ENCODE data around the gene RIMKLA. TPM values are rescaled to one million over a fixed set of nuclear protein-coding genes. Genes with fewer than 3 reads are reported as not detected.

Gene RIMKLA
- total and polyA plus RNA-seq, 9 donors: 0.02 to 0.27 (median 0.14) TPM; not detected in 1

GRCh38 chr1:42420121-42420520 lies 39.5 kb downstream of the RIMKLA start:
- no peaks in the 10 kb centered on the region for H3K36me3 ChIP-seq
- WGBS, 3 donors: 68 to 77% (median 70%) methylated on average over 7 of the region's 7 CpGs
- H3K4me3 ChIP-seq: no peak overlapping the region
- intact Hi-C loops (cut with DNase I): no loop called here
- H3K4me1 ChIP-seq (ENCODE audit: insufficient read depth): peaks cover 3% of the 10 kb centered on the region
- H3K9me3 ChIP-seq: no peaks in the 10 kb centered on the region
- no peaks in the 10 kb centered on the region for H3K27me3 ChIP-seq
- DNase-seq: no peak
- no peak for TF ChIP-seq EP300 (IDR thresholded peaks at IDR 0.05)
- TF ChIP-seq POLR2A (IDR thresholded peaks at IDR 0.05): no peak
- TF ChIP-seq CTCF (IDR thresholded peaks at IDR 0.05): no peak
- no peak overlapping the region for H3K27ac ChIP-seq

- peak; percentile 39 to 72 (median 57) for DNase-seq
- Histone ChIP-seq H3K36me3 (no peaks in the 10 kb centered on the region), H3K27me3 (no peaks in the 10 kb centered on the region), H3K4me1 (ENCODE audit: insufficient read depth) (peaks cover 3% of the 10 kb centered on the region), H3K9me3 (no peaks in the 10 kb centered on the region), H3K4me3 (no peak overlapping the region), H3K27ac (no peak overlapping the region)
- 2 to 3% (median 2%) methylated on average over 10 of the region's 10 CpGs for WGBS, 3 donors
- intact Hi-C loops (cut with DNase I): no loop called here
- TF ChIP-seq POLR2A (IDR thresholded peaks at IDR 0.05) (no peak), CTCF (IDR thresholded peaks at IDR 0.05) (no peak), EP300 (IDR thresholded peaks at IDR 0.05) (no peak)
Observed at GRCh38 chr1:42420911-42421585, 40.5 kb downstream of the RIMKLA start.

GRCh38 chr1:42422737-42423136 lies 42.1 kb downstream of the RIMKLA start:
- no peaks in the 10 kb centered on the region for H3K27me3 ChIP-seq
- TF ChIP-seq EP300 (IDR thresholded peaks at IDR 0.05): no peak
- TF ChIP-seq POLR2A (IDR thresholded peaks at IDR 0.05): no peak
- TF ChIP-seq CTCF (IDR thresholded peaks at IDR 0.05): no peak
- no peak for DNase-seq
- H3K27ac ChIP-seq: no peak overlapping the region
- WGBS, 3 donors: 63 to 68% (median 66%) methylated on average over 9 of the region's 9 CpGs
- no peak overlapping the region for H3K4me3 ChIP-seq
- no peaks in the 10 kb centered on the region for H3K36me3 ChIP-seq
- H3K9me3 ChIP-seq: no peaks in the 10 kb centered on the region
- peaks cover 3% of the 10 kb centered on the region for H3K4me1 ChIP-seq (ENCODE audit: insufficient read depth)
- intact Hi-C loops (cut with DNase I): no loop called here

GRCh38 chr1:42423681-42424080 lies 43.1 kb downstream of the RIMKLA start:
- H3K36me3 ChIP-seq: no peaks in the 10 kb centered on the region
- TF ChIP-seq POLR2A (IDR thresholded peaks at IDR 0.05) (no peak), EP300 (IDR thresholded peaks at IDR 0.05) (no peak), CTCF (IDR thresholded peaks at IDR 0.05) (no peak)
- DNase-seq: no peak
- no peak overlapping the region for H3K27ac ChIP-seq
- no peaks in the 10 kb centered on the region for H3K27me3 ChIP-seq
- no peaks in the 10 kb centered on the region for H3K9me3 ChIP-seq
- no peak overlapping the region for H3K4me3 ChIP-seq
- 92 to 97% (median 92%) methylated on average over 3 of the region's 3 CpGs for WGBS, 3 donors
- peaks cover 3% of the 10 kb centered on the region for H3K4me1 ChIP-seq (ENCODE audit: insufficient read depth)
- intact Hi-C loops (cut with DNase I): no loop called here
